Measurements from ENCODE around the gene ATMIN.

Gene ATMIN

DNA sequence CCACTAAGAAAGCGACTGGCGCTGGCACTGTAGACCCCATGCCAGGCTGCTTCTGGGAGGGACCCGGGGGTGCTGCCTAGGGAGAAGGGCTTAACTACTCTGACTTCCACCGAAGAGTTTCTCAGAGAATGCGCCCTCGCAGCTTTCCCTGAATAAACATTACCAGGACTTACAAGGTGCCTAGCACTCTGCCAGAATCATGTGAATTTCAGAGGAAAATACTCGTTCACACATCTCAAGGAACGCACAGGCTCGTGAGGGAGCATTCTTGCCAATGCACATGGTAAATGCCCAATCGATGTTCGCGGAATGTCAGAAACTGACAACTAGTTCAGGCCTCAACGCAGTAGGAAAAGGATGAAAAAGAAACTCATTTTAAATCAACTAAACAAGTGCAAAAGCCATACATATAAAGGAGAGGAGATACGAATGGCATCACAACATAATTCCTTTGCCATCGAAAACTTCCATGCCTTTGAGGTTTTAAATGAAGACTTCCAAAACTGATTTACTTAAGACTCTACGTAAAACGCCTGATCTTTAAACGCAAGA, 30.0 kb upstream of the ATMIN start:
- FAIRE-seq (no peak), DNase-seq (ENCODE audit: insufficient read length, low spot score) (no peak)
- TF ChIP-seq, protein P1, sequence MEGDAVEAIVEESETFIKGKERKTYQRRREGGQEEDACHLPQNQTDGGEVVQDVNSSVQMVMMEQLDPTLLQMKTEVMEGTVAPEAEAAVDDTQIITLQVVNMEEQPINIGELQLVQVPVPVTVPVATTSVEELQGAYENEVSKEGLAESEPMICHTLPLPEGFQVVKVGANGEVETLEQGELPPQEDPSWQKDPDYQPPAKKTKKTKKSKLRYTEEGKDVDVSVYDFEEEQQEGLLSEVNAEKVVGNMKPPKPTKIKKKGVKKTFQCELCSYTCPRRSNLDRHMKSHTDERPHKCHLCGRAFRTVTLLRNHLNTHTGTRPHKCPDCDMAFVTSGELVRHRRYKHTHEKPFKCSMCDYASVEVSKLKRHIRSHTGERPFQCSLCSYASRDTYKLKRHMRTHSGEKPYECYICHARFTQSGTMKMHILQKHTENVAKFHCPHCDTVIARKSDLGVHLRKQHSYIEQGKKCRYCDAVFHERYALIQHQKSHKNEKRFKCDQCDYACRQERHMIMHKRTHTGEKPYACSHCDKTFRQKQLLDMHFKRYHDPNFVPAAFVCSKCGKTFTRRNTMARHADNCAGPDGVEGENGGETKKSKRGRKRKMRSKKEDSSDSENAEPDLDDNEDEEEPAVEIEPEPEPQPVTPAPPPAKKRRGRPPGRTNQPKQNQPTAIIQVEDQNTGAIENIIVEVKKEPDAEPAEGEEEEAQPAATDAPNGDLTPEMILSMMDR (IDR thresholded peaks at IDR 0.05; ENCODE audit: insufficient read depth, missing control alignments): no peak

DNA sequence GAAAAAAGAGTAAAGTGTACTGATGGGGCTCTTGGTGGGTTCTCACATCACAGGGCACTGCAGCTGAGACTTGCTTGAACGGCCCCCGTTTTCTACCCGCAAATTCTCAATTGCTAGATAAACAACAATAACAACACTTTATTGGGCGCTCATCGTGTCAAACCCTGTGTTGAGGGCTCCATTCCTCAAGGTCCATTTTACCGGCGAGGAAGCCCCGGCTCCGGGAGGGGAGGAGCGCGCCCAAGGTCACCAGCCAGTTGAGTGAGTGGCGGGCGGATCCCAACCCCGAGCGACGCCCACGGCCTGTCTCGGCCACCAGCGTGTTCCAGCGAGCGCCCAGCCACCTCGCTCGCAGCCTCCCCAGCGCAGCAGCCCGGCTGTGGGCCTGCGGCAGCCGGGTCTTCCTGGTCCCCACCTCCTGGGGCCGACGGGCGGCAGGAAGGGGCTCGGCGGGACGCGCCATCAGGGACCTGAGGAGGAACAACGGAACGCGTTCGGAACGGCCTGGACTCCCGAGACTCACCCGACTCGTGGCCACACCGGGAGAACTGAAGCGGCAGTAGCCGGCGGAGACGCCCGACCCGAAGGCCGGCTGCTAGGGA, 29.3 kb upstream of the ATMIN start:
- no peak for FAIRE-seq
- TF ChIP-seq, protein P1 (IDR thresholded peaks at IDR 0.05; ENCODE audit: insufficient read depth, missing control alignments): no peak
- no peak for DNase-seq (ENCODE audit: insufficient read length, low spot score)

GRCh38 chr16:81006813-81007695, 28.6 kb upstream of the ATMIN start, which contains the start of the genes CENPN and CMC2:
Gene CENPN, plus strand, starts transcription at chr16:81007214. Its CDS starts 4,726 bp downstream, at chr16:81011940.
Gene CMC2, minus strand, starts transcription at chr16:81006885. Its CDS starts 9,491 bp downstream, at chr16:80997394.
- TF ChIP-seq, protein P1 (IDR thresholded peaks at IDR 0.05; ENCODE audit: insufficient read depth, missing control alignments): no peak
- peak; percentile 43 for DNase-seq (ENCODE audit: insufficient read length, low spot score)
- FAIRE-seq: no peak

DNA sequence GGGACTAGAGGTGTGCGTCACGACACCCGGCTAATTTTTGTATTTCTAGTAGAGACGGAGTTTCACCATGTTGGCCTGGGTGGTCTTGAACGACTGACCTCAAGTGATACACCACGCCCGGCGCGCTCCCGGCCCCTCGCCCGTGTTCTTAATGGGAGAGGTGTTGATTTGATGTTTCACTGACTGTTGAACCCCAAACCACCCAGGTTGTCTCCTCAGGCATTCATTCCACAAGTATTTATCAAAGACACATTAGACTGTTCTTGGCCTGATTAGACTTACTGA, 27.2 kb upstream of the ATMIN start:
- FAIRE-seq: no peak
- TF ChIP-seq, protein P1 (IDR thresholded peaks at IDR 0.05; ENCODE audit: insufficient read depth, missing control alignments): no peak
- DNase-seq (ENCODE audit: insufficient read length, low spot score): no peak

GRCh38 chr16:81012974-81013373, 22.7 kb upstream of the ATMIN start:
- DNase-seq (ENCODE audit: insufficient read length, low spot score): no peak
- FAIRE-seq: no peak
- TF ChIP-seq, protein P1 (IDR thresholded peaks at IDR 0.05; ENCODE audit: insufficient read depth, missing control alignments): no peak

- DNase-seq (ENCODE audit: insufficient read length, low spot score) (no peak), FAIRE-seq (no peak)
- TF ChIP-seq, protein P1 (IDR thresholded peaks at IDR 0.05; ENCODE audit: insufficient read depth, missing control alignments): no peak
Measured at GRCh38 chr16:81014672-81015071, 21.0 kb upstream of the ATMIN start.
